GM18867 (cell line): ENCODE data around the gene DNAL4.

Experiments
- ATAC-seq: cut with Tn5 transposase; IDR thresholded peaks from one replicate; pipeline ENCODE4 v1.9.1; 2021; ENCODE audit warnings: mild to moderate bottlenecking, moderate library complexity; ENCODE audit not compliant: unreplicated experiment

Gene DNAL4

DNA sequence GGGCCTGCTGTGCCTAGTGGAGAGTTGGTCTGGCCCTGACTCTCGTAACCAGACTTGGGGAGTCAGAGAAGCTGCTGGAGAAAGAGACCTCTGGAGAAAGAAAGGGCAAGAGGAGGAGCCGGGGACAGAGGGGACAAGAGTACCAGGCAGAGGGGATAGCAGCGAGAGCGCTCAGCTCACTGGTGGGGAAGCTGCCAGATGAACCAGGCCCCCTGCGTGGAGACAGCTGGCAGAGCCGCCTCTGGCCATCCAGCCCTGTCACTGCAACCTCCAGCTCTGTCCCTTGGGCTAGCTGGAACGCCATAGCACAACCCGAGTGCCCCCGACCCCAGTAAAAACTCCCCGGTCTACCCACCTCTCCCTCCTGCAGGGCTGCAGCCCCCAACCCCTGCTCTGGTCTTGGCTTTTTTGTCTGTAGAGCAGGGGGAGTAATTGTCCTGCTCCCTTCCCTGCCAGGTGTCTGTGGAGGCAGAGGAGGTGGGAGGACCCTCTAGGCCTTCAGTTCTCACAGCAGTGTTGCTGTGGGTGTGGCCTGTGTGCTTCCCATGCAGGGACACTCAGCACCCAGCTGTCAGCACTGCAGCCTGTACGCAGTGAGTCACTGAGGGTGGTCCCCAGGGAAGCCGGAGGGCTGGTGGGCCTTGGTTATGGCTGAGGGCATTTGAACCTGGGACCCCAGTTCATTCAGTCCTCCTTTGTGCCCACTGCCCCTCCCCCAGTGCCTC is 33.3 kb downstream of the DNAL4 start:
- no peak for ATAC-seq

DNA sequence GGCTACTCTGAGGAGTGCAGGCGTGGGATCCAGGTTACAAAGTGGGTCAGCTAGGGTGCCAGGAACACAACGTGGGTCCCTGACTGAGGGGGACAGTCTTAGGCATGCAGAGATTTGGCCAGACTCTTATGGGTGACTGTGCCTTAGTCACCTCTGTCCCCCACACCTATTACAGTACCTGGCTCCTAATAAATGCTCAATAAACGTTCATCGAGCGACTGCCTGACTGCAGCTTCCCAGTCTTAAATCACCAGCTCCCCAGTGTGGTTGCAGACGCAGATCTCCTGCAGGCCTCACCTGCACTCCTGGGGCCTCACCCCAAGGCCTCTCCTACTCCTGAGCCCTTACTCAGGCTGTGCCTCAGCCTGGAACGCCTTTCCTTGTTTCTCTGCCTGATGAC is 34.9 kb downstream of the DNAL4 start:
- no peak for ATAC-seq

DNA sequence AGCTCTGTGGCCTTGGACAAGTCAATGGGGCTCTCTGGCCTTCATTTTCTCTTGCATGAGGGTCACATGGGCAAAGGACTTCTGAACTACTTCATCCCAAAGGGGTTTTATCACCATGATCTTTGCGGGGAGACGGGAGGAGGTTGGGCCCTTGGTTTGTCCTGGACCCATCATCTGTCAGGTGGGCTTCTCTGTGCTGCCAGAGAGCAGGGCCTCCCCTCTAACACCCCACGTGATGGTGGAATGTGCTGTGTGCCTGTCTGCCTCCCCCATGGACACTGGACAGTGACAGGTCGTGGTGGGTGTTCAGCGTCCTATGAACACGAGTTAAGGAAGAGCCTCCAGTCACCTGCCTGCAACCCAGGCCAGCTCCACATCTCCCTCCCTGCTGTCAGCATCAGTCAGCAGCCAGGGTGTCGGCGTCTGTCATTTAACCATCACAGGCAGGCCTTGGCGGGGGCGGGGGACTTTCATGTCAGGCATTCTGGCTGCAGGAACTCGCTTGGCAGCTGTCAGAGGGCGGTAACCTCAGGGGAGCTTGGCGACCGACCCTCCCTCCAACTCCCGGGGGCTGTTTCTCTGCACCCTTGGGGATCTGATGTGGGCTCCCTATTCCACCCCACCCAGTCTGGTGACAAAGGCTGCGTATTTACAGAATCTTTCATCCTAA is 35.5 kb downstream of the DNAL4 start:
- ATAC-seq: no peak

DNA sequence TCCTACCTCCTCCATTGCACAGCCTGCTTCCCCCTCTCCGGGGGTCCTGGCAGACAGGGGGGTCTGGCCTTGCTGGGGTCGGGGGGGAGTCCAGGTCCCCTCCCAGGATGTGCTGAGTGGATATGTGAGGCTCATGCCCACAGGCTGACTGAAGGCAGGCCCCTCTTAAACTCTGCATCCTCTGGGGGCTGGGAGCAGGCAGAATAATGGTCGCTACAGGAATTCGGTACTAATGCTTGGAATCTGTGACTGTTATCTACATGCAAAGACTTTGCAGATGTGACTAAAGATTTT is 36.5 kb downstream of the DNAL4 start:
- no peak for ATAC-seq

DNA sequence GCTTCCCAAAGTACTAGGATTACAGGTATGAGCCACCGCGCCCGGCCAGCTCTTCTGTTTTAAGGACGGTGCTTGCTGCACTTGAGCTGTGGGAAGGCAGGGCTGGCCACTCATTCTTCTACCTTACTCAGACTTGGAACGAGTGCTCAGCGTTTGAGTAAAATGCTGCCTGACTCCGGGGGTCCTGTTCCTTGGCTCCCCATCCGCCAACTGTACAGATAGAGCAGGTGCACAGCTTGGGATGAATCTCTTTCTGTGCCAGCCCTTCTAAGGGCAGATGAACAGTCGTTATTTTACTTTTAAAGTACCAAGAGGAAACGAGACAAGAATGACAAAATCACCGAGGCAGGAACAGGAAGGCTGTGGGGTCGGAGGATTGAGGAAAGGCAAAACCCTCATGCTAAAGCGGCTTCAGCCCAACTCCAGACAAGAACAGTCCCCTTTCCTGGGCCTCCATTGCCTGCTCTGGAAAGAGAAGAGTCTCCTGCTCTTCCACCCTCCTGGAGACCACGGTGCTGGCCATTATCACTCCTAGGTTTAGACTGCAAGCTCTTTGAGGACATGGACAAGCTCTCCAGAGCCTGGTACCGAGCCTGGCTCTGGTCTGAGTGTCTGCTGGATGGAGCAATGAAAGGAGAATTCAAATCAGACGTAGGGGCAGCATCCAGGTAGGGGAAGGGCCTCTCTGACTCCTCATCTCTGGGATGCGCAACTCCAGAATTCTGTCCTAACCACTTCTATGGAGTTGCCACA is 37.1 kb downstream of the DNAL4 start:
- ATAC-seq: no peak

DNA sequence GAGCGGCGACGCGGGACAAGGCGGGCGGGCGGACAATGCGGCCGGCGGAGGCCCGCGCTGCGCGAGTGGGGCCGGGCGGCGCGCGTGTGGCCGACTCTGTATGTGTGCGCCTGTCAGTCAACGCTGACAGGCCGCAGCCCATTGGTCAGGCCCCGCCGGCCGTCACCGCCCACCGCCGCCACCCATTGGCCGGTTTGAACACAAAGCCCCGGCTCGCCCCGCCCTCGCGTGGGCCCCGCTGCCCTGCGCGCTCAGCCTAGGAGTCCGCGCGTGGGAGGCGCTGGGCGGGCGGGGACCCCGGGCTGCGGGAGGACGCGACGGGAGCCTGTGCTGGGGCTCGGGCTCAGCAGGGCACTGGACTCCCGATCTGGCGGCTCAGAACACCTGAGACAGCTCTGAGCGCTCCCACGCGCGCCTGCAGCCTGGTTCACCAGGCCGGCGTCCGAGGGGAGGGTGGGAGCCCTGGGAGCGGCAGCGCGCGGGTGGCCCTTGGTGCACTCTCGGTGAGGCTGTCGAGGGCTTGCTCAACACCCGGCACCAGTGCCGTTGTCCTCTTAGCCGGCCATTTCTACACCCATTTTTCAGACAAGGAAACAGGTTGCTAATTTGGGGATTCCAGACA is 37.9 kb downstream of the DNAL4 start, which contains the start of gene SUN2:
Gene SUN2 (minus strand): TSS at position 88 of the 622 bp plus-strand sequence. CDS start 3,370 bp downstream, outside the sequence.
- ATAC-seq: peak; percentile 72

DNA sequence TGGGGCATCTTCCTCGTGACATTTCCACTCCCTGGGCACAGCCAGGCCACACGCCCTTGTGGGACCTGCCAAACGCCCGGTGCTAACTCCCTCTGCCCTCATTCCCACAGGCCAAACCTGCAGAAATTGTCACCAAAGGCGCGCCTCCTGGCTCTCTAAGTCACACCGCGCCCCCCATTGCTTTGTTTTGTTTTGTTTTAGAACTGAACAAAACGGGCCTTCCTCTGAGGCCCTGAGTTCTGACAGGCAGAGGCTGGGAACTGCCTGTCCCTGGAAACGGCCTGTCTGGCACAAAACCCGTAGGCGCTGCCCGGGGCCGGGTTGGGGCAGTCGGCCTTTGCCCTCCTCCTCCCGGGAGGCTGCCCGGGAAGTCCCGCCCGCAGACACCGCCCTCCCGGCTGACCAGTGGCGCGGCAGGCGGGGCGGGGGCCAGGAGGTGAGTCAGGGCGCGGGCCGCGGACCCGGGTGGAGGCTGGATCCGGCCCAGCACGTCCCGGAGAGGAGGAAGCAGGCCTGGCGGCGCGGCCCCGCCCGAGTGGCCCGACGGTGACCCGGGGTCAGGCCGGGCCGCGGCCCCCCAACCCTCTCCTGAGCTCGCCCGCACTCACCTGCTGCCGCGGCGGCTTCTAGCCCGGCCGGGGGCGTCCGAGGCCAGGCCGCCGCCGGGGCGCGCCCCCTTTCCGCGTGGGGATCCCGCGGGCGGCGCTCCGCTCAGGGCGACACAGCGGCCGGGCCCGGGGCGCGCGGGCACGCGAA is 38.6 kb downstream of the DNAL4 start:
- ATAC-seq: peak; percentile 29

DNA sequence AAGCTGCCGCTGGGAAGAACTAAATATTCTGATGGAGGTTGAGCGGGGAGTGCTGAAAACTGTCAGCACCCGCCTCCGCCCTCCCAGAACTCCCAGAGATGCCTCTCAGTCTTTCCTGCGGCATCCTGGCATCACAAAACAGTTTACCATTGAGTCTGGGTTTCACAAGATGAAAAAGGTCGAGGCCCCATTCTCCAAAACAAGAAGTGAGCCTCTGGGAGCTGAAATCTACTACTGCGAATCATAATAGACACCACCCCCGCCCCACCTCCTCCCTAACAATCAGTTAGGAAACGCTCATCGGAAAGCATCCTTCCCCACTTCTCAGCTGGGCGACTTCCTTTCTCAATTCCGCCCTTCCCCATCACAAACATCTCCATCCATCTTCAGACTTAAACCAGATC is 39.2 kb downstream of the DNAL4 start:
- ATAC-seq: no peak

DNA sequence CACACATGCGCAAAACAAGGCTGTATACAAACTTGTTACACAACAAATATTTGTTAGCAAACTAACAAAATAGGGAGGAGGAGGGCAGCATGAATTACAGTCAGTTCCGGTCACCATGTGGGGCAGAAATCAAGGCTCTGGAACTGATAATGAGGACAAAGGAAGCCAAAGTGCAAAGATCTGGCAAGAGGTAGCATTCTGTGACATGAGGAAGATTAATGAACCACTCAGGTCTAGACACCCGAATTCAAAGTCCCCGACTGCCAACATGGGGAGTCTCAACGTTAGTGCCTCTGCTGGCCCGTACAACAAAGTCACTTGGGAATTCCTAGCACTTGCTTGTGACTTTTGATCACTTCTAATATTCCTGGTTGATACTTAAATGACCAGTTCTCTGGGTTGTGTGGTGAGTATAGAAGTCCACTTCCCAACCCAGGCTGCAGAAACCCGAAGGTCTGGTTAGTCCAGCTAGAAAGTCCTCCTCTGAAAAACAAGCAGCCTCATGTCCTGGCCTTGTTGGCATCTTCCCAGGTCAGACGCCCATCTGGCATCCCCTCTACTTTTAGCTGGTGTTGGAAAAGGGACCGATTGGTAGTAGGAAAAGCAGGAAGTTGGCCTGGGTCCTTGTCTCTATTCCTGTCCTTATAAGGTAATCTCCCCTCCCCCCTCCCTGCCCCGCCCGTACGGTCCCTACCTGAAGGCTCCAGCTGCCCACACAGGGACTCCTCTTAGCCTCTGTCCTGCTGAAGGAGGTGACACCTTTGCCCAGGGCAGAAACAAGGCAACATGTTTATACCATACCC is 39.8 kb downstream of the DNAL4 start:
- no peak for ATAC-seq

DNA sequence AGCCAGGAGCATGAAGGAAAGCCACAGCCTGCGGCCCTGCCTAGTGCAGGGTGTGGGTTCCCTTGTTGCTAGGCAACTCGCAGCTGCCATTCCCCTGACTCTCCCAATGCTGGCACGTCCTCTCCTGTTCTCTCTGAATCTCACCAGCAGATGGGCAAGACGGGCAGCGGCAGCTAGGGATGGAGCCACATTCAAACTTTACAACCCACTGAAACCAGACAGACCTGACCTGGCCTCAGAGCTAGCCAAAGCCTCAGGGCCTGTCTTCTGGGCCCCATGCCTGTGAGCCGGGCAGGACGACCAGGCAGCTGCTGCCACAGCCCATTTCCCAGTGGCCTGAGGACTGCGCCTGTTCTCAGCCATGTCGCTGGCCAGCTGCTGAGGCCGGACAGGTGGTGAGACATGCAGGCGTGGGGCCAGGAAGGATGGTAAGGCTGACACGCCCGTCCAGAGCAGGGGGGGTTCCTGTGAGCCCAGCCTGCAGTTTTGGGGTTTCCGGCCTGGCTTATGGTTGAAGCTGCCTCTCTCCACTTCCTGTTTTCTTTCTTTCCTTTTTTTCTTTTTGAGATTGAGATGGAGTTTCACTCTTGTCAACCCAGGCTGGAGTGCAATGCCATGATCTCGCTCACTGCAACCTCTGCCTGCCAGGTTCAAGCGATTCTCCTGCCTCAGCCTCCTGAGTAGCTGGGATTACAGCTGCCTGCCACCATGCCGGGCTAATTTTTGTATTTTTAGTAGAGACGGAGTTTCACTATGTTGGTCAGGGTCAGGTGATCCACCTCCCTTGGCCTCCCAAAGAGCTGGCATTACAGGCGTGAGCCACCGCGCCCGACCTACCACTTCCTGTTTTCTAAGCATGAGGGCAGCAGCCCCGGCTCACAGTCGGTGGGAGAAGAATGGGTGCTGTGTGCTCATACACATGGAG is 42.3 kb downstream of the DNAL4 start:
- ATAC-seq: no peak

DNA sequence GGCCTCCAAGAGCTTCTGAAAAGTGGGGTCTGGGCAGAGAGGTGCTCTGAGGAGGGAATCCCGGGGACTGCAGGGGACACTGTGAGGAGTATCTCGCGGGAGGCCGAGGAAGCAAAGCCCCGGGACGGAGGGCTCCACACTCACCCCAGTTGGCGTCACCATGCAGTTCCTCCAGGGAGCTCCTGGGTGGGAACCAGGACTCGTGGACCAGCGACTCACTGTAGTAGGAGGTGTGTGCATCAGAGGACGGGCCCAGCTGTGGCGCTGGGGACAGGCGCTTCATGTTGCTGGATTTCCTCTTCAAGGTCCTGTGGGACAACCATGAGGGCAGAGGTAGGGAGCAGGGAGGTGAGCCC is 42.9 kb downstream of the DNAL4 start:
- ATAC-seq: no peak

DNA sequence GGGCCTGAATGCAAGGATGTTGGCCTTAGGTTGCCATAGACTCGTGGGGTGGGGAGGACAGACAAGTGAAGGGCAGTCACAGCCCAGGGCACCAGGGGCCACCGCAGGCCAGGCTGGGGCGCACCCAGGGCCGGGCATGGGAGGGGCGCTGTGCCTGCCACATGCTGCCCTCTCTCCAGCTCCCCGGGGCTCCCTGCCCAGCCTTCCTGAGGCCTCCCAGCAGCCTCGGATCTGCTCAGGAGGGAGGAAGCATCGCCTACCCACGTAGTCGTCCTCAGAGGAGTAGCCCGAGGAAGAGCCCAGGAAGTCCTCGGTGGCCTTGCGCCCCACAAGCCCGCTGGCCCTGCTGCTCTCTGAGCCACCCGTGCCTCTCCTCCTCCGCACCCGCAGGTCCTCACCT is 43.3 kb downstream of the DNAL4 start:
- no peak for ATAC-seq

DNA sequence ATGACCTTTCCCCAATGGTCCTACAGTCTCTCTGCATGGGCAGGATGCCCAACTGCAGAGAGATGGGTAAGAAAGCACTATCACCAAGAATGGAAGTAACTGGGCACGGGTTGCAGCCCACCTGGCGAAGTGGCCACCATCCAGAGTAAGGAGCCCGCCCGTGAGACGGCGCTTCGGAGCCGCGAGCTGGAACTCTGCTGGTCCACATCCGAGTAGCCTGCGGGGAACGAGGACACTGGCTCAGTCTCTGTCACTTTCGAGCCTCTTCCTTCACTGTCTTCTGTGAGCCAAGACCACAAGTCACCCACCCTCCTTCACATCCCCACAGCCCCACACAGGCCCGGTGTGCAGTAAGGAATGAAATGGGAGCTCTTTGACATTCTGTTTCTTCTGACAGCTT is 43.8 kb downstream of the DNAL4 start:
- no peak for ATAC-seq

DNA sequence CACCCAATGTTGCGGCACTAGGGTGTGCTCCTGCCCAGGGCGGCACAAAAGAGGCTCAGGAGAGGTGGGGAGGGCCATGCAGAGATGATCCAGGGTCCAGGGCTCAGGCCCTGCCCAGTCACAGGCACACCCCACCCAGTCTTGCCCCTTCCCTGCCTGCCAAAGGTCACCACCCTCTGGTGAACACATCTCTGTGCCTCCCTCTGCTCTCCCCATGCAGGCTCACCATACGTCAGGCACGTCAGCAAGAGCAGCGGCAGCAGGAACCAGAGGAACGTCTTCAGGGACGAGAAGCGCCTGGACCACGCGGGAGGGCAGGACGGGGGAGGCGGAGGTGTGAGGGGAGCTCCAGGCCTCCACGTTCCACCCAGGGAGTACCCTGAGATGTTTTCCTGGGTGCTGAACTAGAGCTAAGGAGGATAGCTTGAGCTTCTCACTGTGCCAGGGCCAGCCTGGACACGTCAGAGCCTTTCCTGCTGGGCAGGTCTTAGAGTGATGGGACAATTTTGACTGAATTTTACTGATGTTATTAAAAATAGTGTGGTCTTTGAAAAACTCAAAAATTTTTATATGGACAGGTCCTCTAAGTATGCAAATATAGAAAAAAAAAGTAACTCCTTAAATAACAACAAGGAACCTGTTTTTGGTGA is 45.3 kb downstream of the DNAL4 start:
- no peak for ATAC-seq

DNA sequence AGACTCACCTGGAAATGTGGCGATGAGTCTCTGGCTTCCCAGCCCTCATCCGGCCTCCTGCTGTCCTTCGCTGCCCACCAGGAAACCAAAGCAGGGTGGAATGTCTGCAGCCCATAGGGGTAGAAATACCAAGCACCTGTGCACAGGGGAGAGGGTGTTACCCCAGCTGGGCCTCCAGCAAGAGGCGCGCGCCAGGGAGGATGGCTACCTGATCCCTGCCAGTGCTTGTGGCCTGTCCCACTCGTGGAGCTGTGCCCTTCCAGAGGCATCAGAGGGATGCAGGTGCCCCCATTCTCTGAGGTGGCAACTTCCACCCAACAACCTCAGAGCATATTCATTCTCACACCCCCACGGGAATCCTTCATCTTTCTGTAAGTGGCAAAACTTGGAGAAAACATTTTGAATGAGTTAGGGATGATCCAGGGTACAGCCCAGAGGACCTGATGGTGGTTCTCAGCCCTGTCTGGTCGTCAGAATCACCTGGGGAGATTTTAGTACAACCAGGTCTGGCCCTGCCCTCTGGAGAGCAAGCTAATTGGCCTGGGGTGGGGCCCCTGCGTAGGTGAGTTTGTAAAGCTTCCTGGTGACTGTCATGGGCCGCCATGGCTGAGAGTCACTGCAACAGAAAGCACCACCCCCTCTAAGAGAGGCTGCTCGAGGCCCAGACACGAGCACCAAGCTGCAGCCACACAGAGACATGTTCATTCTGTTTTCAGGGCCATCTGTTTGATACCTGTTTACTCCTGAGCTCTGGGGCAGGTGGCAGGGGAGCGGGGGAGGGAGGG is 48.1 kb downstream of the DNAL4 start:
- ATAC-seq: no peak

DNA sequence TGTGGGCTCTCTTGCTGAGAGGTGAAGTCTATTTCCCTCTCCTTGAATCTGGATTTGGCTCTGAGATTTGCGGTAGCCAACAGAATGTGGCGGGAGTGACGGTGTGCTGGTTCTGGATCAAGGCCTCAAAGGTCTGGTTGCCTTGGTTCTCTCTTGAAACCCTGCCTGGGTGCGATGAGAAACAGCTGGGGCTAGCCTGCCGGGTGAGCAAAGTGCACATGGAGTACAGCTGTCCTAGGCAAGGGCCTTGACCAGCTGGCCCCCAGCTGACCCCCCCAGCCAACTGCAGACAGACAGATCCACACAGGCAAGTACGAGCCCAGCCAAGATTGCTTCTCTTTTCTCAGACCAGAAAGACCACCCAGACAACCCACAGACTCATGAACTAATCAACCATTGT is 49.0 kb downstream of the DNAL4 start:
- no peak for ATAC-seq

DNA sequence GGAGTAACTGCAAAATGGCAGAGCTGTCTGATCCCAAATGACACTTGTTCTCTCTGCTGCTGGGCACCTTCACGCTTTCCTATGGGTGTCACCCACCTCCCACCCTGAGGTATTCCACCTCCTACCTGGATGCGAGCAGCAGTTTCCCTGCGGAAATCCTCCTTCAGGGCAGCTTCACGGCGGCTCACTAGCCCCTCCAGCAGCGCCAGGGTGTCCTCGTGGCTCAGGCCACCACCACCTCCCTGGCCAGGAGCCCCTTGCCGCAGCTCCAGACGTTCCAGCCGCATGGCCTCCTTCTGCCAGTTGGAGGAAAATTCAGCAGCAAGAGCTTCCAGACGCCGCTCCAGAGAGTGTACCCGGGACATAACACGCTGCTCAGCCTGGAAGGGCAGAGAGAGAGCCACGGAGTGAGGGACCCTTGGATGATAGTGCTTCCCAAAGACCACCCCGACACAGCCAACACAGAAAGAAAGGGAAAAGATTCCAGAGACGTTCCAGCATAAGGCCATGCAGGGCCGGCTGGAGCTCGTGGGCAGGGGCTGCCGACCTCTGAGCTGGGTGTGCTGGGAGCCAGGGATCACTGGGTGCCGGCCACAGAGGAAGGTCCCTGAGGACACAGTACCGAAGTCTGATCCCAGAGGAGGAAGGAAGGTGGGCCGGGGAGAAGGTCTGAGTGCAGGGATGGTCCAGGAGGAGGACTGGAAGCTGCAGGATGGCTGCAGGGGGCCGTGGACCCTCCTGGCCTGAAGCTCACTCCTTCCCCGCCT is 51.6 kb downstream of the DNAL4 start:
- ATAC-seq: no peak
